SU-DHL-6 (cell line): ENCODE results near the gene WNT10A.
A peak's percentile ranks its signal among the peaks of the same experiment; 100 is the strongest.

Experiments used
- H2AFZ ChIP-seq: fragments of 200-600 bp; sonication (generic); 2 replicates; pipeline ENCODE4 v1.6.1; 2014; ENCODE audit warnings: low read depth, mild to moderate bottlenecking, moderate library complexity, mixed read lengths, antibody characterized with exemption, low read length; ENCODE audit not compliant: severe bottlenecking
- H3F3A ChIP-seq: fragments of 200-600 bp; shearing (Covaris generic); 2 replicates; pipeline ENCODE4 v1.6.0; 2016; ENCODE audit warnings: antibody characterized with exemption, mild to moderate bottlenecking; ENCODE audit not compliant: insufficient read depth
- H3K27ac ChIP-seq: fragments of 200-600 bp; sonication (generic); 2 replicates; pipeline ENCODE4 v1.5.1; 2016; ENCODE audit warnings: low read depth, mild to moderate bottlenecking, low read length, moderate library complexity, mixed read lengths
- H3K27me3 ChIP-seq: fragments of 200-600 bp; sonication (generic), shearing (Covaris generic); 2 replicates; pipeline ENCODE4 v1.6.0; 2014; ENCODE audit warnings: mild to moderate bottlenecking, low read length
- H3K36me3 ChIP-seq: fragments of 200-600 bp; sonication (generic); 2 replicates; pipeline ENCODE4 v1.6.1; 2014; ENCODE audit warnings: mild to moderate bottlenecking, low read length, mixed read lengths
- H3K4me2 ChIP-seq: fragments of 300-600, 200-600 bp; shearing (Covaris generic), sonication (generic); 2 replicates; pipeline ENCODE4 v1.6.0; 2014; ENCODE audit warnings: low read length, low read depth, mild to moderate bottlenecking; ENCODE audit not compliant: poor library complexity, severe bottlenecking
- H3K4me3 ChIP-seq: fragments of 200-600 bp; sonication (generic); 2 replicates; pipeline ENCODE4 v1.5.1; 2014; ENCODE audit warnings: antibody characterized with exemption, low read length, mild to moderate bottlenecking, mixed read lengths; ENCODE audit not compliant: insufficient read depth, poor library complexity, severe bottlenecking
- H3K79me2 ChIP-seq: fragments of 200-600 bp; sonication (generic); 2 replicates; pipeline ENCODE4 v1.6.1; 2014; ENCODE audit warnings: mild to moderate bottlenecking, low read length, moderate library complexity; ENCODE audit not compliant: insufficient read depth
- H3K9ac ChIP-seq: fragments of 200-600 bp; sonication (generic); 2 replicates; pipeline ENCODE4 v1.7.0; 2014; ENCODE audit warnings: mild to moderate bottlenecking, low read length
- H3K9me2 ChIP-seq: fragments of 200-600 bp; sonication (generic); replicated peaks from 2 replicates; pipeline ENCODE4 v1.6.1; 2014; ENCODE audit warnings: low read length; ENCODE audit not compliant: insufficient read depth
- H3K9me3 ChIP-seq: fragments of 200-600 bp; sonication (generic); 2 replicates; pipeline ENCODE4 v1.6.1; 2014; ENCODE audit warnings: low read length, mixed read lengths; ENCODE audit not compliant: insufficient read depth
- H4K20me1 ChIP-seq: fragments of 200-600 bp; sonication (generic); 2 replicates; pipeline ENCODE4 v1.6.1; 2014; ENCODE audit warnings: low read depth, mild to moderate bottlenecking, antibody characterized with exemption, low read length, moderate library complexity, mixed read lengths
- CTCF ChIP-seq: fragments of 200-600 bp; sonication (generic); IDR thresholded peaks from one replicate; pipeline ENCODE4 v1.5.1; 2017; ENCODE audit warnings: antibody characterized with exemption, mild to moderate bottlenecking, low read length, moderate library complexity; ENCODE audit not compliant: insufficient read depth, poor library complexity, severe bottlenecking
- EZH2phosphoT487 ChIP-seq: fragments of 200-600 bp; sonication (generic), shearing (Covaris generic); conservative IDR thresholded peaks from 2 replicates; pipeline ENCODE4 v1.6.1; 2018; ENCODE audit warnings: mild to moderate bottlenecking, antibody characterized with exemption, low read length, moderate library complexity, mixed read lengths

Gene WNT10A

DNA sequence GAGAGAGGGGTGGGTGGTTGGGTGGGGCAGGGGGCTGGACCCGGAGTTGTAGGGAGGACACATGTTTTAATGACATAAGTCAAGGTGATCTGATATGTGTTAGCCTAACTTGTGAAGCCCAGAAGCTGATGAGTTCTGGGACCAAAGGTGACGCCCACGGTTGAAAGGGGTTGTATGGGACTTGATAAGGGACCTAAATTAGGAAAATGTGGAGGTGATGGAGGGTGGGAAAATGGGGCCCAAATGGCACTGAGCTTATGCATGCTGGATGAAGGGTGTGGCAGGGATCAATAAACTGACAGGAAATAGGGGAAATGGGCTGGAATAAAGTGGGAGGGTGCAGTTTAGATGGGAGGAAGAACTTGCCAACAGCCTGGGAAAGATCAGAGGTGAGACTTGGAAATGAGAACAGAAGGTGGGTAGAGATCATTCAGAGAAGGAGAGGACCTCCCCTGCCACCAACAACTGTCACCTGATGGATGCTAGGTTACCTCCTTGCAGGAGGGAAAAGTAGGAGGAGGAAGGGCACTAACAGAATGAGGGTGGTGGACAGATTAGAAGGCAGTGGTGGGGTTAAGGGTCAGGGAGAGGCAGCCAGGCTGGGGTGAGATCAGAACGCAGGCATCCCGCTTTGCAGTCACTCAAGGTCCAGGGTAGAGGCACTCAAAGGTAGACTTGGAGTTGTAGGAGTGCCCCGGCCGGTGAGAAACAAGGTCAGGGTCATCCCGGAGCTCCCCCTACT is 15.3 kb downstream of the WNT10A start:
- Histone ChIP-seq H3K4me2 (peak overlapping the region; percentile 88), H3K27me3 (no peaks in the 10 kb centered on the region)

DNA sequence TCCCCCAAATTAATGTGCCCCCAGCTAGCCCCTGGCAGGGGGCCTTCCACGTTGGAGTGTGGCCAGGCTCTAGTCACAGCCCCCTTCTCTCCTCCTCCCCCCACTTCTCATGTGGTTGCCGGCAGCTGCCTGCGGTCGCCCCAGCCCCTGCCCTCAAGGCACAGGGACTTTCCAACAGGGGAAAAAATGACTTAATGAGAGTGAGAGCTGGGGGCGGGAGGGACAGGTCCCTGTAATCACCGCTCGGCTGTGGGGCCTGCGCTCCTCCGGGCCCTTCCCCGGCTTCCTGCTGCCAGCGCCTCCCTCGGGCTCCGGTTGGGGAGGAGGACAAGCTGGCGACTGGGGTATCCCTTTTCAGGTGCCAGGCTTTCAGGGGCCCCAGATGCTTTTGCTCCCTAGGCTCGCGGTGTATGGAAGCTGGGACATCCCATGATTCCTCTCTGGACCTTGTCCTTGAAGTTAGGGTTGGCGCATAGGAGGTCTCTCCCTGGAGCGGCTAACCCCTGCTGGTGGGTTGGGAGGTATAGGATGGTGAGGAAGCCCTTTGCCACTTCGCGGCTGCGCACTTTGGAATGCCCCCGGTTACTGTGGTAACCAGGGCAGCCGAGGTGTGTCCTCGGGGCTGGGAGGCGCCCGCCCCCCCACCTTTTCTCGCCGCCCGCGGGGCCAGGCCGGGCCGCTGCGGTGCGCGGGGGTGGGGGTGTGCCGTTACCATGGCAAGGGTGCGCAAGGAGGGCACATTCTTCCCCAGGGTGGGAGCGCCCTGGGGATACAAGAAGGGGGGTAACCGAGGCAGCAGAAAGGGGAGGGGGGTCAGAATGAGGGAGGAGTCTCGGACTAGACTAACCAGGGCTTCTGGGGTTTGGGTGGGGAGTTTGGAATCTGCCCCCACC is 16.1 kb downstream of the WNT10A start:
- Histone ChIP-seq H3K9me2 (no peaks in the 10 kb centered on the region), H3K27me3 (no peaks in the 10 kb centered on the region), H2AFZ (peak overlapping the region; percentile 43), H3K4me3 (peak overlapping the region; percentile 40), H3K79me2 (no peaks in the 10 kb centered on the region; the same call in 1 of the 2 replicates), H3F3A (peaks cover 45% of the 10 kb centered on the region), H3K27ac (peak overlapping the region; percentile 96), H4K20me1 (no peaks in the 10 kb centered on the region), H3K9me3 (no peaks in the 10 kb centered on the region), H3K4me2 (peak overlapping the region; percentile 88), H3K9ac (peak overlapping the region; percentile 64), H3K36me3 (no peaks in the 10 kb centered on the region)
- TF ChIP-seq CTCF (no peak), EZH2phosphoT487 (no peak)

More for the DNA sequence above, 15.3 kb downstream of the WNT10A start:
- no peak for TF ChIP-seq EZH2phosphoT487
- Histone ChIP-seq H3K9me2 (no peaks in the 10 kb centered on the region), H3K9me3 (no peaks in the 10 kb centered on the region), H3K4me3 (no peak overlapping the region), H3K27ac (peak overlapping the region; percentile 96), H3K36me3 (no peaks in the 10 kb centered on the region), H2AFZ (no peak overlapping the region), H4K20me1 (no peaks in the 10 kb centered on the region), H3F3A (peaks cover 53% of the 10 kb centered on the region), H3K9ac (peak overlapping the region; percentile 64), H3K79me2 (no peaks in the 10 kb centered on the region; the same call in 1 of the 2 replicates)

- H3K79me2 ChIP-seq, result no peaks in the 10 kb centered on the region; the same call in 1 of the 2 replicates
- H3K9me3 ChIP-seq, result no peaks in the 10 kb centered on the region
- H3K9ac ChIP-seq, result peak overlapping the region; percentile 64
- peak overlapping the region; percentile 43 for H2AFZ ChIP-seq
- no peaks in the 10 kb centered on the region for H3K27me3 ChIP-seq
- no peaks in the 10 kb centered on the region for H3K36me3 ChIP-seq
- H3K4me3 ChIP-seq, result peak overlapping the region; percentile 40
- TF ChIP-seq CTCF (no peak), EZH2phosphoT487 (no peak)
- peak overlapping the region; percentile 88 for H3K4me2 ChIP-seq
- peak overlapping the region; percentile 96 for H3K27ac ChIP-seq
- H4K20me1 ChIP-seq, result no peaks in the 10 kb centered on the region
- H3K9me2 ChIP-seq, result no peaks in the 10 kb centered on the region
- H3F3A ChIP-seq, result peaks cover 39% of the 10 kb centered on the region
Measured at GRCh38 chr2:218897394-218898108, 16.9 kb downstream of the WNT10A start.
